ENCODE measurements around the gene OTUD5. TPM values are rescaled to one million over a fixed set of nuclear protein-coding genes. Genes with fewer than 3 reads are reported as not detected.

The OTUD5 gene
- total RNA-seq, 4 donors from 2014 or later, result 39.9 to 53.9 (median 48.5) TPM

- no peak overlapping the region for H3K27ac ChIP-seq (replicated peaks in 1 of 4)
- WGBS, result 67% methylated on average over 3 of the region's 3 CpGs
These were observed 17.7 kb downstream of the OTUD5 start for GRCh38 chrX:48939524-48940228.

GRCh38 chrX:48938721-48939425 is 18.5 kb downstream of the OTUD5 start:
- intact Hi-C loops (cut with DNase I), result no loop called here
- H3K36me3 ChIP-seq, result peaks cover 0 to 39% (median 22%) of the 10 kb centered on the region in 4 donors
- WGBS, result 83% methylated on average over 1 of the region's 1 CpG
- no peaks in the 10 kb centered on the region for H3K27me3 ChIP-seq
- peaks cover 11 to 24% (median 16%) of the 10 kb centered on the region in 4 donors for H3K4me1 ChIP-seq
- H3K27ac ChIP-seq (replicated peaks in 1 of 4), result no peak overlapping the region
- TF ChIP-seq POLR2A (IDR thresholded peaks at IDR 0.05; ENCODE audit: low read depth) (no peak), EP300 (IDR thresholded peaks at IDR 0.05) (no peak), POLR2AphosphoS5 (IDR thresholded peaks at IDR 0.05) (no peak)
- TF ChIP-seq, protein P1, sequence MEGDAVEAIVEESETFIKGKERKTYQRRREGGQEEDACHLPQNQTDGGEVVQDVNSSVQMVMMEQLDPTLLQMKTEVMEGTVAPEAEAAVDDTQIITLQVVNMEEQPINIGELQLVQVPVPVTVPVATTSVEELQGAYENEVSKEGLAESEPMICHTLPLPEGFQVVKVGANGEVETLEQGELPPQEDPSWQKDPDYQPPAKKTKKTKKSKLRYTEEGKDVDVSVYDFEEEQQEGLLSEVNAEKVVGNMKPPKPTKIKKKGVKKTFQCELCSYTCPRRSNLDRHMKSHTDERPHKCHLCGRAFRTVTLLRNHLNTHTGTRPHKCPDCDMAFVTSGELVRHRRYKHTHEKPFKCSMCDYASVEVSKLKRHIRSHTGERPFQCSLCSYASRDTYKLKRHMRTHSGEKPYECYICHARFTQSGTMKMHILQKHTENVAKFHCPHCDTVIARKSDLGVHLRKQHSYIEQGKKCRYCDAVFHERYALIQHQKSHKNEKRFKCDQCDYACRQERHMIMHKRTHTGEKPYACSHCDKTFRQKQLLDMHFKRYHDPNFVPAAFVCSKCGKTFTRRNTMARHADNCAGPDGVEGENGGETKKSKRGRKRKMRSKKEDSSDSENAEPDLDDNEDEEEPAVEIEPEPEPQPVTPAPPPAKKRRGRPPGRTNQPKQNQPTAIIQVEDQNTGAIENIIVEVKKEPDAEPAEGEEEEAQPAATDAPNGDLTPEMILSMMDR (IDR thresholded peaks at IDR 0.05), result no peak
- no peak for DNase-seq (ENCODE audit: extremely low spot score)
- H3K9me3 ChIP-seq, result no peaks in the 10 kb centered on the region
- no peak overlapping the region for H3K4me3 ChIP-seq

More at GRCh38 chrX:48939524-48940228, 17.7 kb downstream of the OTUD5 start:
- Histone ChIP-seq H3K36me3 (peaks cover 0 to 31% (median 14%) of the 10 kb centered on the region in 4 donors), H3K27me3 (no peaks in the 10 kb centered on the region), H3K4me1 (peaks cover 11 to 24% (median 16%) of the 10 kb centered on the region in 4 donors), H3K9me3 (no peaks in the 10 kb centered on the region), H3K4me3 (no peak overlapping the region)
- no peak for TF ChIP-seq POLR2A (IDR thresholded peaks at IDR 0.05; ENCODE audit: low read depth)
- TF ChIP-seq, protein P1 (IDR thresholded peaks at IDR 0.05), result no peak
- TF ChIP-seq EP300 (IDR thresholded peaks at IDR 0.05), result no peak
- no peak for TF ChIP-seq POLR2AphosphoS5 (IDR thresholded peaks at IDR 0.05)
- no peak for DNase-seq (ENCODE audit: extremely low spot score)
- intact Hi-C loops (cut with DNase I), result no loop called here

GRCh38 chrX:48937054-48937907 is 20.1 kb downstream of the OTUD5 start:
- H3K9me3 ChIP-seq, result no peaks in the 10 kb centered on the region
- peaks cover 0 to 47% (median 25%) of the 10 kb centered on the region in 4 donors for H3K36me3 ChIP-seq
- no peaks in the 10 kb centered on the region for H3K27me3 ChIP-seq
- DNase-seq (ENCODE audit: extremely low spot score), result no peak
- intact Hi-C loops (cut with DNase I), result no loop called here
- TF ChIP-seq EP300 (IDR thresholded peaks at IDR 0.05) (no peak), POLR2AphosphoS5 (IDR thresholded peaks at IDR 0.05) (peak in 1 of 2 donors; percentile 16)
- H3K4me1 ChIP-seq, result peaks cover 11 to 24% (median 16%) of the 10 kb centered on the region in 4 donors
- no peak overlapping the region for H3K4me3 ChIP-seq
- H3K27ac ChIP-seq (replicated peaks in 1 of 4), result peak overlapping the region in 1 of 4 donors; percentile 54
- 40% methylated on average over 7 of the region's 9 CpGs for WGBS

GRCh38 chrX:48936429-48937053 is 20.9 kb downstream of the OTUD5 start:
- TF ChIP-seq EP300 (IDR thresholded peaks at IDR 0.05), result no peak
- H3K27me3 ChIP-seq, result no peaks in the 10 kb centered on the region
- DNase-seq (ENCODE audit: extremely low spot score), result no peak
- H3K9me3 ChIP-seq, result no peaks in the 10 kb centered on the region
- no peak overlapping the region for H3K4me3 ChIP-seq
- H3K36me3 ChIP-seq, result peaks cover 0 to 48% (median 24%) of the 10 kb centered on the region in 4 donors
- intact Hi-C loops (cut with DNase I), result no loop called here
- H3K4me1 ChIP-seq, result peaks cover 11 to 21% (median 16%) of the 10 kb centered on the region in 4 donors
- WGBS, result 88% methylated on average over 8 of the region's 8 CpGs
- peak overlapping the region in 1 of 4 donors; percentile 54 for H3K27ac ChIP-seq (replicated peaks in 1 of 4)

DNA sequence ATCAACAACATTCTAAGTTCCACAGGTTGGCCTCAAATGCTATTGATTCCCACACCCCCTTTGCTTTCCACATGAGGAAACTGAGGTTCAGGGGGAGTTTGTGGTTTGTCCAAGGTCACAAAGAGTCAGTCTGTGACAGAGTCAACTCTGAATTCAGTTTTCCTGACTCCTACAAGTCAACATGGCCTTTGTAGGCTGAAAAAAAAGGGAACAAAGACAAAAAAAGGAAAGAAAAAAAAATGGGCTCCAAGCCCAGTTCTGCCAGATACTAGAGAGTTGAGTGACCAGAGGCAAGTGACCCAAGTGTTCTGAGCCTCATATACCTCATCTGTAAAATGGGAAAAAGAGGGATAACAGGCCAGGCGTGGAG is 22.1 kb downstream of the OTUD5 start:
- intact Hi-C loops (cut with DNase I), result no loop called here
- Histone ChIP-seq H3K4me3 (no peak overlapping the region), H3K27me3 (no peaks in the 10 kb centered on the region), H3K36me3 (peaks cover 0 to 54% (median 23%) of the 10 kb centered on the region in 4 donors), H3K27ac (replicated peaks in 1 of 4) (no peak overlapping the region), H3K4me1 (peaks cover 7 to 21% (median 13%) of the 10 kb centered on the region in 4 donors), H3K9me3 (no peaks in the 10 kb centered on the region)
- no peak for DNase-seq (ENCODE audit: extremely low spot score)
- no peak for TF ChIP-seq POLR2AphosphoS5 (IDR thresholded peaks at IDR 0.05)
- no peak for TF ChIP-seq EP300 (IDR thresholded peaks at IDR 0.05)
- TF ChIP-seq POLR2A (IDR thresholded peaks at IDR 0.05; ENCODE audit: low read depth), result no peak
- TF ChIP-seq, protein P1 (IDR thresholded peaks at IDR 0.05), result no peak
- WGBS, result 100% methylated on average over 1 of the region's 1 CpG

Measured in esophagus muscularis mucosa (tissue), 4 donors.